GM21423 (cell line): ENCODE results near the gene BICD2.

ENCODE experiments used
- ATAC-seq: cut with Tn5 transposase; IDR thresholded peaks from one replicate; pipeline ENCODE4 v1.9.1; 2021; ENCODE audit warnings: mild to moderate bottlenecking, moderate library complexity; ENCODE audit not compliant: unreplicated experiment

BICD2 gene

GRCh38 chr9:92749071-92749933 is 15.3 kb downstream of the BICD2 start:
- ATAC-seq = no peak

GRCh38 chr9:92748233-92748497 is 16.5 kb downstream of the BICD2 start:
- no peak for ATAC-seq

GRCh38 chr9:92747459-92748232 is 17.0 kb downstream of the BICD2 start:
- no peak for ATAC-seq

GRCh38 chr9:92746567-92747458 is 17.8 kb downstream of the BICD2 start:
- no peak for ATAC-seq

- ATAC-seq = no peak
Observed at GRCh38 chr9:92745881-92746280, 18.8 kb downstream of the BICD2 start.

- no peak for ATAC-seq
Observed at GRCh38 chr9:92745331-92745730, 19.3 kb downstream of the BICD2 start.

GRCh38 chr9:92740969-92741368 is 23.7 kb downstream of the BICD2 start:
- no peak for ATAC-seq

- ATAC-seq = no peak
Observed at GRCh38 chr9:92740446-92740961, 24.1 kb downstream of the BICD2 start.

- no peak for ATAC-seq
Observed at GRCh38 chr9:92740009-92740408, 24.6 kb downstream of the BICD2 start.

- no peak for ATAC-seq
Observed at GRCh38 chr9:92739346-92739970, 25.2 kb downstream of the BICD2 start.

GRCh38 chr9:92738661-92739081 is 26.0 kb downstream of the BICD2 start:
- ATAC-seq = no peak

GRCh38 chr9:92737611-92738299 is 26.9 kb downstream of the BICD2 start:
- ATAC-seq = no peak

GRCh38 chr9:92737216-92737606 is 27.4 kb downstream of the BICD2 start:
- ATAC-seq = no peak

- no peak for ATAC-seq
Observed at GRCh38 chr9:92736563-92737215, 27.9 kb downstream of the BICD2 start.

GRCh38 chr9:92735636-92736562 is 28.7 kb downstream of the BICD2 start:
- ATAC-seq = no peak

- no peak for ATAC-seq
Observed at GRCh38 chr9:92734931-92735635, 29.6 kb downstream of the BICD2 start.

- no peak for ATAC-seq
Observed at GRCh38 chr9:92730897-92731296, 33.7 kb downstream of the BICD2 start.

- ATAC-seq = no peak
Observed at GRCh38 chr9:92729735-92730155, 34.9 kb downstream of the BICD2 start.
